NCI-H345 (cell line): ENCODE data around the gene PRXL2B.
A peak's percentile ranks its signal among the peaks of the same experiment; 100 is the strongest.

Experiments
- DNase-seq: peaks from one replicate; lab custom pipeline; 2025; lab: John Stamatoyannopoulos, UW

Gene PRXL2B

GRCh38 chr1:2585318-2586092 is 1.1 kb upstream of the PRXL2B start:
- peak; percentile 42 for DNase-seq

- DNase-seq: no peak
These were observed 688 bp downstream of the PRXL2B start for GRCh38 chr1:2587071-2587859.

DNA sequence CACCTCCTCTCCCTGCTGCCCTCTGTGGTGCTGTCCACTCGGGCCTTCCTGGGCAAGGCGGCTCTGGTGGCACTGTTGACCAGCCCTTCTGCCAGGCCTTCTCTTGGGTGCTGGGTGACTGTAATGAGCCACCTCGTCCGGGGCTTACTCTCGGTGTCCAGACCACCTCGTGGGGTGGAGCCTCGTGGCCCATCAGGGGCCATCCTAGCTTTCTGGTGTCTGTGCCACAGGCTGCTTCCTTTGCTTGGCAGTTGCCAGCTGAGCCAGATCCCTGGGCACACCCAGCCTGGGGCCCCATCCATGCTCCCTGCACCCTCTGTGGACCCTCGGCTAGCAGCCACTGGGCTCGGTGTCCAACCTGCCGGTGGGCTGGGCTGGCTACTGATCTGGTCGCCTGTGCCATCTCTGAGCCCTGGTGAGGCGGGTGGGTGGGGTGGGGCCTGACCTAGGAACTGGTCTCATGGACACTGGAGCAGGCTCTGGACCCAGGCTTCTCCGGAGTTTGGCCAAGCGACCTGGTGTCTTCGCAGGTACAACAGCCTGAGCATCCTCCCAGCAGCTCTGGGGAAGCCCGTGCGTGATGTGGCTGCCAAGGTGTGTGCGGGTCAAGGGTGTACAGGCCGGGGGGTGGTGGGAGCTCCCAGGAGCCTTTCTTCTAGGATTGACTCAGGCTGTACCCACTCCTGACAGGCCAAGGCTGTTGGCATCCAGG is 1.4 kb downstream of the PRXL2B start:
- no peak for DNase-seq

DNA sequence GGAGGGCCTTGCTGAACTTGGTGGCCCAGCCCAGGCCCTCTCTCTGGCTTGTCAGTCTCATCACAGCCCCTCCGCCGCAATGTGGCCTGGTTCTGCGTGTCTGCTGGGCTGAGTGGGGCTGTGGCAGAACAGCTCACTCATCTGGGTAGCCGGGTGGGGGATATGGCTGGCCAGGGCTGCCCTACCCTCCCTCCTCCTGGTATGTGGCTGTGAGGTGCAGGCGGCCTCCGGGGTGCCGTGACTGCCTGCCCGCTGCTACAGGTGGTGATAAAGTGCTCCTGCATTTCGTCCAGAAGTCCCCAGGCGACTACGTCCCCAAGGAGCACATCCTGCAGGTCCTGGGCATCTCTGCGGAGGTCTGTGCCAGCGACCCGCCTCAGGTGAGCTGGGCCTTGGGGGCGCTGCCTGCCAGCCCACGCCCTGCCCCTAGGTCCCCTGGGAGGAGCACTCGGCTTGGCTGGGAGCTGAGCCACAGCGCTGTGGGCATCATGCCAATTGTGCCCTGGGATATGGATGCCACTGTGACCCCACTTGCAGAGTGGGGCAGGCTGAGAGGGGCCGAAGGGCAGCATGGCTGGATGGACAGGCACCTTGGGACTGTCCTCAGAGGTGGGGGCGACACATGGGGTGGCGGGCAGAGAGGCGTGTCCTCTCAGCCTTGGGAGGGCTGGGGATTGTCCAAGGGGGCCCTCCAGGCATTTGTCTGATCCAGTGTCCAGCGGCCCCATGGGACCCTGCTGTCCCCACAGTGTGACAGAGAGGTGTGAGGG is 2.3 kb downstream of the PRXL2B start:
- DNase-seq: no peak

- no peak for DNase-seq
These were observed 3.1 kb downstream of the PRXL2B start for GRCh38 chr1:2589431-2590232.

GRCh38 chr1:2590233-2591141 is 3.9 kb downstream of the PRXL2B start:
- no peak for DNase-seq

DNA sequence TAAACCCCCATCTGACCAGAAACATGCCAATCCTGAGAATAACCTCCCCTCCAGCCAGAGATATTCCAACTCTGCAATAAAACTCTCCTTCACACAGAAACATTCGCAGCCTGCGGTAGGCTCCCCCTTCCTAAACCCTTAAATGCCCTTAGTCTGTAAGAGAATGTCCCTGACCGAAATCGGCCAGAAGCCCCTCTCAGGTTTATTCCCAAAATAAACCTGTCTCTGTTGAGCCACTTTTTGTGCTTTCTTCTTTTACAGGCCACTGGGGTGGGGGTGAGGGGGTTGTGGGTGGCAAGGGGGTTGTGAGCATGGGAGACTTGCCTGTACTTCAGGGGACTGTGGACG is 4.6 kb downstream of the PRXL2B start:
- no peak for DNase-seq

GRCh38 chr1:2591581-2592261 is 5.1 kb downstream of the PRXL2B start:
- no peak for DNase-seq

DNA sequence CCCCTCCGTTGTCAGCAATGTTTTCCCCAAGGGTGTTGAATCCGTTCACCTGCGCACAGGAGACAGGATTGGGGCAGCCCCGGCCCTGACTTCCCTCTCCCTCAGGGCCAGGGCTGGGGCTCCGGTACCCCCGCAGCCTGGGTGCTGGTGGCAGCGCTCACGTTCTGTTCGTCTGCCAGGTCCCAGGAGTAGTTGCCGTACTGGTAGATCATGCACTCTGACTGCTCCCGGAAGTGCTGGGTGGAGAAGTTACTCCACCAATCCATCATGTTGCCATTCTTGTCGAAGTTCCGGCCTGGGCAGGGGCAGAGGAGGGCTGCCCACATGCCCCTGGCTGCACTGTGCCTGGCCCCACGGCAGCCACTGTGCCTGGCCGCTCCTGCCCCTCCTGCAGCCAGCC is 6.1 kb downstream of the PRXL2B start:
- DNase-seq: no peak

DNA sequence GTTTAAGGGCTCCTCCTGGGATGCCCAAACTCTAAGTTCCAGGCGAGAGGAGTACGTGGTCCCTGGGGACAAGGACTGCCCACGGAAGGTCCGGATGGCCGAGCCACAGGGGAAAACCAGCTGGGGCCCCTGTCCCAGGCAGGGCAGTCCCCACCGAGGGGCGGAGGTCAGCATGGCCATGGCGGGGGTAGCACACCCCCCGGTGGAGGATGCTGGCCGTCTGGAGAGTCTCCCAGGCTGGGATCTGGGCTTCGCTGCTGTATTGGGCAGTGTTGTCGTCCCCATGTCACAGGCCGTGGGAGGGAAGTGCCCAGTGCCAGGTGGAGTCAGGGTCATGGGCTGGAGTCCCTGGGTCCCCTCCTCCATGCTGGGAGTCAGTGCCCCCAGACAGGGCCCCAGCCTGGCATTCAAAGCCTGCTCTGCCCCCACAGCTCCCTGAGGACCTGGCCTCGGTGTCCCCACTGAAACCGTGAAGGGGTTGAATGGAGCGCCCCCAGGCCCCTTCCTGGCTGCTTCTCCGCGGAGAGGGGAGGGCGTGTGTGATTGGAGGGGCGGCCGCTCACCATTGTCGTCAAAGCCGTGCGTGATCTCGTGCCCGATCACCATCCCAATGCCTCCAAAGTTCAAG is 6.8 kb downstream of the PRXL2B start:
- DNase-seq: no peak

GRCh38 chr1:2594001-2594640 is 7.5 kb downstream of the PRXL2B start:
- peak; percentile 72 for DNase-seq

DNA sequence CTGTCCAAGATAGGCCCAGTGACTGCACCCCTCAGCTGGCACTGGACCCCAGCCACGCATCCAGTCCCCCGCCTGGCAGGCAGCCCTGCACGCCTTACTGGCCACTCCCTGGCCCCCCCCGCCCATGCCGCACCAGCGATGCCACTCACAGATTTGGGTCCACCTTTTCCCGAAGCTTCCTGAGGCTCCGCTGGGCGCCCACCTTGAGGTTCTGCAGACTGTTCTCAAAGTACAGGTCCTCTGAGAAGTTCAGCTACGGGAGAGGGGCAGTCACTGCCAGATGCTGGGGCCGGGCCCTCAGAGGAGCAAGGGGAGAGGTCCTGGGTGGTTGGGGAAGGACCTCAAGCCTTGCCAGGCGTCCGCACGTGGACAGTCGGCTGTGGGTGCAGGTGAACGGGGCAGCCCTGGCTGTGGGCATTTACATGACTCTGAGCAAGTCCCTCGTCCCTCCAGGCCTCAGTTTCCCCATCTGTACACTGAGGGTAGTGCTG is 8.1 kb downstream of the PRXL2B start:
- DNase-seq: no peak

DNA sequence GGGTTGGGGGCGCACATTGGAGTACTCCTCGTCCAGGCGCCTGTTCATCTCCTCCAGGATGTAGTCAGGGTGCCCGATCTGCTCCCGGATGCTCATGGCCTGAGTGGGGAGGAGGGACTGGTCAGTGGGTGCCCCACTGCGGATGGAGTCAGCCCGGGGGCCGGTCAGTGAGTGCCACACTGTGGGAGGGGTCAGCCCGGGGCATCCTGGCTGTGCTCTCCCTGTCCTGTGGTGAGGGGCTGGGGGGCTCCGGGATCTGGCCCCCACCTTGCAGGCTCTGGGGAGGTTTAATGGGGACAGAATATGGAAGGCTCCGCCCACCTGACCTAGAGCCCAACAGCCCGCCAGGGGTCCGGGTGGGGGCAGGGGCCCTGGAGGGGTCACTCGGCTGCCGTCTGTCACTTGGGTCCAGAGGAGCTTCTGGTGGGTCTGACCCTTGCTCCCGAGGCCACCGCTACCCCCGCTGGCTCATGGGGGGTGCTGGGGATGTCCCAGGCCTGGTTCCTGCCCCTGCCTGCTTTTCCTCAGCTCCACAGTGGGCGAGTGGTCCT is 8.8 kb downstream of the PRXL2B start:
- no peak for DNase-seq

- no peak for DNase-seq
These were observed 9.4 kb downstream of the PRXL2B start for GRCh38 chr1:2595812-2596529.

DNA sequence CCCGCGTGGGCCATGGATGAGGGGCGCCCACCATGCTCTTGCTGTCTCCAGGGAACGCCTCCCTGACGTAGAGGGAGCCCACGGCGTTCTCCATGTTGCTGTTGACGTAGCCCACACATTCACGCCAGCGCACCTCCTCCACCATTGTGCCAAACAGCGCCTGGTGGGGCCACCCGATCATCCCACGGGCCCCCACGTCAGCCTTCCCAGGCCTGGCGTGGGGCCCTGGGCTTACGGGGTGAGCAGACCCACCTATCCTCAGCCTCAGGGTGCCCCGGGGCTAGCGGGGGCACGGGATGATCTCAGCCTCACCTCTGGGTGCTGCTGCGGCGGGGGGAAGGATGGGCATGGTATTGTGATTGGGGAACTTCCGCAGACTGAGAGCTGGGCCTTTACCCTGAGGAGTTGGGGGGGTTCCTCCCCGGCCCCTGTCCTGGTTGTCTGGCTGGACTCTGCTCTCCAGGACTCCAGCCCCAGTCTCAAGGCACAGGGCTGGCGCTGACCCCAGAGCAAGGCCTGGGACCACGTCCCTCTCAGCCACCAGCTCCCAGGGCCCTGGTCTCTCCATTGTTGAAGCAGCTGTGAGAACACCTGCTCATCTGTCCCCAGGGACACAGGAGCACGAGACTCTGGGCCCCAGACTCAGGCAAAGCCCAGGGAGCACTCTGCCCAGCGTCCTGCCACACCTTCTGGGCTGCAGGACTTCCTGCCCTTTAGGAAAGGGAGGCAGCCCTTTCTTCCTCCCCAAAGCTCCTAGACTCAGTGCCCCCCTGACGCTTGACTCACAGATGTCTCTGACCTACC is 10.2 kb downstream of the PRXL2B start:
- DNase-seq: peak; percentile 73

GRCh38 chr1:2597441-2598328 is 11.1 kb downstream of the PRXL2B start:
- no peak for DNase-seq
